ENCODE measurements around the gene ANKRD55.
"Not testable (repeated sequence)": the region's sequence is repeated elsewhere in the genome, so short reads cannot be mapped to it uniquely, and the experiment has no call there.

The ANKRD55 gene

DNA sequence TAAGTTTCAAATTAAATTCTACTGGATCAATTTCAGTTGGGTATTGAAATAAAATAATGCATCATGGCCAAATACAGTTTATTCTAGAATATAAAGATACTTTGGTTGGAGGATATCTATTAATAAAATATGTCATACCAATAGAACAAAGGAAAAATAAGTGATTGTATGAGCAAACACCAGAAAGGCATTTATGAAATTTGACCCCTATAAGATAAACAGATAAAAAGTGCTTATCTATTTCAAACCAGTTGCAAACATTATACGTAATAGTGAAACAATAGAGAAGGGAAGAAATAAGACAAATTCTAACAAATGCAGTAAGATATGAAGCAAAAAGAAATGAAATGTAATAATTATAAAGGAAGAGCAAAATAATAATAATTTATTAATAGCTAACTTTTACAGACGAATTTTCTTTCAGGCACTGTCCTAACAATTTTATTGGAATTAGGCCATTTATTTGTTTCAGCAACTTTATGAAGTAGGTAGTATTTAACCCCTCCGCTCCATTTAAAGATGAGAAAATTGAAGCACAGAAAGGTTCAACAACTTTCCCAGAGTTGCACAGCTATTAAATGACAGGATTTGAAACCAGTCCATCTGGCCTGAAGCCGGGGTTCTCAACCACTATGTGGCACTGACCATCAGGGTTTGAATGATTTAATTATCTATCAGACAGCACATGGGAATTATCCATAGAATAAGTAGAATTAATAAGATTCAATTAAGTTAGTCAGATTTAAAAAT lies 20.8 kb downstream of the ANKRD55 start:
- in situ Hi-C loops (cut with HindIII; ENCODE audit: low pct_unique_long_range_greater_than_20kb, low sequenced_read_pairs), result no loop called here
- no peak for DNase-seq (ENCODE audit: low read depth in 1 of 2, low spot score in 1 of 2)
- no peak for TF ChIP-seq JUND (IDR thresholded peaks at IDR 0.05; ENCODE audit: low read depth)

- in situ Hi-C loops (cut with HindIII; ENCODE audit: low pct_unique_long_range_greater_than_20kb, low sequenced_read_pairs), result no loop called here
- no peak; the same call in 1 of the 2 replicates for TF ChIP-seq JUND (IDR thresholded peaks at IDR 0.05; ENCODE audit: low read depth)
- peak; percentile 35 to 89 for DNase-seq (ENCODE audit: low read depth in 1 of 2, low spot score in 1 of 2)
Observed at GRCh38 chr5:56211298-56211865, 21.7 kb downstream of the ANKRD55 start.

DNA sequence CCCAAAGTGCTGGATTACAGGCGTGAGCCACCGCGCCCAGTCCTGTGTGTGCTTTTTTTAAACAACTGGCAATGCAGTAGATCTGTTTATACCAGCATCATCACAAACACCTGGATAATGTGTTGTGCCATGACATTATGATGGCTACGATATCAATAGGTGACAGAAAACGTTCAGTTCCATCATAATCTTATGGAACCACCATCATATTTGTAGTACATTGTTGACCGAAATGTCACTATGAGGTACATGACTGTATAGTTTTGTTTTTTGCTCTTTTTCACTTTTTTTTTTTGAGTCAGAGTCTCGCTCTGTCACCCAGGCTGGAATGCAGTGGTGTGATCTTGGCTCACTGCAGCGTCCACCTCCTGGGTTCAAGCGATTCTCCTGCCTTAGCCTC lies 24.4 kb downstream of the ANKRD55 start:
- in situ Hi-C loops (cut with HindIII; ENCODE audit: low pct_unique_long_range_greater_than_20kb, low sequenced_read_pairs), result no loop called here
- no peak for TF ChIP-seq JUND (IDR thresholded peaks at IDR 0.05; ENCODE audit: low read depth)
- DNase-seq (ENCODE audit: low read depth in 1 of 2, low spot score in 1 of 2), result no peak

GRCh38 chr5:56207537-56207936 lies 25.6 kb downstream of the ANKRD55 start:
- in situ Hi-C loops (cut with HindIII; ENCODE audit: low pct_unique_long_range_greater_than_20kb, low sequenced_read_pairs), result no loop called here
- no peak for TF ChIP-seq JUND (IDR thresholded peaks at IDR 0.05; ENCODE audit: low read depth)
- no peak for DNase-seq (ENCODE audit: low read depth in 1 of 2, low spot score in 1 of 2)

GRCh38 chr5:56206126-56206910 lies 26.8 kb downstream of the ANKRD55 start:
- in situ Hi-C loops (cut with HindIII; ENCODE audit: low pct_unique_long_range_greater_than_20kb, low sequenced_read_pairs), result no loop called here
- no peak for DNase-seq (ENCODE audit: low read depth in 1 of 2, low spot score in 1 of 2)
- TF ChIP-seq JUND (IDR thresholded peaks at IDR 0.05; ENCODE audit: low read depth), result no peak

GRCh38 chr5:56203936-56204335 lies 29.2 kb downstream of the ANKRD55 start:
- DNase-seq (ENCODE audit: low read depth in 1 of 2, low spot score in 1 of 2); in situ Hi-C loops (cut with HindIII; ENCODE audit: low pct_unique_long_range_greater_than_20kb, low sequenced_read_pairs): not testable (repeated sequence)

- DNase-seq (ENCODE audit: low read depth in 1 of 2, low spot score in 1 of 2), result no peak
- in situ Hi-C loops (cut with HindIII; ENCODE audit: low pct_unique_long_range_greater_than_20kb, low sequenced_read_pairs), result no loop called here
- TF ChIP-seq JUND (IDR thresholded peaks at IDR 0.05; ENCODE audit: low read depth), result no peak
Observed at GRCh38 chr5:56202483-56202882, 30.6 kb downstream of the ANKRD55 start.

- in situ Hi-C loops (cut with HindIII; ENCODE audit: low pct_unique_long_range_greater_than_20kb, low sequenced_read_pairs); DNase-seq (ENCODE audit: low read depth in 1 of 2, low spot score in 1 of 2): not testable (repeated sequence)
Observed at GRCh38 chr5:56201762-56202261, 31.3 kb downstream of the ANKRD55 start.

- no peak for TF ChIP-seq JUND (IDR thresholded peaks at IDR 0.05; ENCODE audit: low read depth)
- peak; percentile 76 to 91 for DNase-seq (ENCODE audit: low read depth in 1 of 2, low spot score in 1 of 2)
- in situ Hi-C loops (cut with HindIII; ENCODE audit: low pct_unique_long_range_greater_than_20kb, low sequenced_read_pairs), result no loop called here
Observed at GRCh38 chr5:56200971-56201666, 32.0 kb downstream of the ANKRD55 start.

- TF ChIP-seq JUND (IDR thresholded peaks at IDR 0.05; ENCODE audit: low read depth), result no peak
- DNase-seq (ENCODE audit: low read depth in 1 of 2, low spot score in 1 of 2), result no peak
- in situ Hi-C loops (cut with HindIII; ENCODE audit: low pct_unique_long_range_greater_than_20kb, low sequenced_read_pairs), result no loop called here
Observed at GRCh38 chr5:56195016-56195415, 38.1 kb downstream of the ANKRD55 start.

DNA sequence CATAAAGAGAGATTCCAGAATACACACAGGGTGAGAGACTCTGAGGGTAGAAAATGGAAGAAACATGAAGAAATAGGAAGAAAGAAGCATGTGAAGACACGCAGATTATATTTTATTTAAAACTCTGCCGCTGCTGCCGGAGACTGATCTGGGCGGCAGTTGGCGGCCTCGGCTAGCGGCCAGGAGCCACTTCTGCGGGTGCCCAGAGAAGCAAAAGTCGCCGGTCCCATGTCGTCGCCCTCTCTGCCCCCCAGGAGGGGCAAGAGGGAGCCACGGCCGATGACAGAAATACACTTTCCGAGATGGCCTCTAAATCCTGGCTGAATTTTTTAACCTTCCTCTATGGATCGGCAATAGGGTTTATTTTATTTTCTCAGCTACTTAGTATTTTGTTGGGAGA lies 40.9 kb downstream of the ANKRD55 start:
- no peak for TF ChIP-seq JUND (IDR thresholded peaks at IDR 0.05; ENCODE audit: low read depth)
- no peak for DNase-seq (ENCODE audit: low read depth in 1 of 2, low spot score in 1 of 2)
- in situ Hi-C loops (cut with HindIII; ENCODE audit: low pct_unique_long_range_greater_than_20kb, low sequenced_read_pairs), result no loop called here

DNA sequence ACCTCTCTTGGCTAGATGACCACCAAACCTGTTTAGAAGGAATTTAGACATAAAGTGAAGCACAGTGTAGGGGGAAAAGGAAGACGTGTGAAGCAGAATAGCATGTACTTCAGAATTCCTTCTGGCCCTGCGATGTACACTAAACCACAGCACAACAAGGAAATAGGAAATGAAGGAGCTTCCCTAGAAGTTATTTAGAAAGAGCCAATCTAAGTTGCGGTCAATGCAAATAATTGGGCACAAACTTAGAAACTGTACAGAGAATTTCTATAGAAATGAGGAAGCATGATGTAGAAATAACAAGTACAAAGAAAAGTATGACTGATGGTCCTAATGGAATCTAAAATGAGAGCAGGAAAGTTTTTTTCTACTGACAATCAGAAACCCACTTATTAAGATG lies 41.5 kb downstream of the ANKRD55 start:
- TF ChIP-seq JUND (IDR thresholded peaks at IDR 0.05; ENCODE audit: low read depth), result no peak
- in situ Hi-C loops (cut with HindIII; ENCODE audit: low pct_unique_long_range_greater_than_20kb, low sequenced_read_pairs), result no loop called here
- DNase-seq (ENCODE audit: low read depth in 1 of 2, low spot score in 1 of 2), result no peak
